Small intestine (tissue), 7 donors: ENCODE measurements around the gene HPSE. TPM values are rescaled to one million over a fixed set of nuclear protein-coding genes. Genes with fewer than 3 reads are reported as not detected.
"Not testable (repeated sequence)": the region's sequence is repeated elsewhere in the genome, so short reads cannot be mapped to it uniquely, and the experiment has no call there.

Source experiments
- DNase-seq, 2 donors: peaks; one replicate each; pipeline versions ENCODE4 v3.0.0 to v3.0.0-alpha.2; 2013
- FAIRE-seq: peaks from 2 replicates; lab custom pipeline; 2012; peaks lifted over from hg19 to GRCh38; lab: Jason Lieb, UNC
- H3K27ac ChIP-seq, 3 donors: one replicate each; pipeline ENCODE4 v1.5.1; 2013; ENCODE audit warnings: low read length in 2 of 3, mild to moderate bottlenecking in 2 of 3, control low read depth in 1 of 3, inconsistent platforms in 1 of 3, low read depth in 1 of 3, moderate library complexity in 1 of 3
- H3K27me3 ChIP-seq, 3 donors: one replicate each; pipeline ENCODE4 v1.6.1; 2013; ENCODE audit warnings: low read length in 3 of 3, inconsistent platforms in 1 of 3; ENCODE audit not compliant: control insufficient read depth in 3 of 3, insufficient read depth in 3 of 3
- H3K36me3 ChIP-seq, 3 donors: one replicate each; pipeline ENCODE4 v1.6.1; 2013; ENCODE audit warnings: low read length in 3 of 3, inconsistent platforms in 1 of 3, low read depth in 1 of 3, mild to moderate bottlenecking in 1 of 3, moderate library complexity in 1 of 3; ENCODE audit not compliant: control insufficient read depth in 3 of 3, insufficient read depth in 2 of 3
- H3K4me1 ChIP-seq, 3 donors: one replicate each; pipeline ENCODE4 v1.6.1; 2013; ENCODE audit warnings: low read length in 2 of 3, inconsistent platforms in 1 of 3, low read depth in 1 of 3, mild to moderate bottlenecking in 1 of 3, moderate library complexity in 1 of 3; ENCODE audit not compliant: control insufficient read depth in 3 of 3, insufficient read depth in 2 of 3
- H3K4me3 ChIP-seq, 3 donors: one replicate each; pipeline ENCODE4 v1.5.1; 2013; ENCODE audit warnings: low read length in 3 of 3, control low read depth in 1 of 3, inconsistent platforms in 1 of 3, low read depth in 1 of 3, mild to moderate bottlenecking in 1 of 3, moderate library complexity in 1 of 3
- H3K9me3 ChIP-seq, 2 donors: one replicate each; pipeline ENCODE4 v1.6.1; 2013; ENCODE audit warnings: low read depth in 1 of 2, low read length in 1 of 2; ENCODE audit not compliant: control insufficient read depth in 2 of 2, insufficient read depth in 1 of 2
- WGBS, 3 donors: extraction: QIAGEN DNeasy Blood & Tissue Kit; methylation state at CpG; one replicate each; pipeline ENCODE4 v1.1.7; 2013; 5-methylcytosine and 5-hydroxymethylcytosine counted together
- polyA plus RNA-seq, 4 donors: library from polyadenylated mRNA; stranded (reverse) in 3 of 4; unstranded in 1 of 4; fragments of 200-250 nt in 3 of 4; fragments of 120-200 nt in 1 of 4; gene quantifications; one replicate each; pipeline versions ENCODE4 v1.2.1 to v1.2.3, GENCODE V29; 2013
- donor health status: healthy with polysubstance abuse.
- donor health status: control.
- donor health status: control.
- donor health status: Bipolar disorder and iron deficiency.
- donor health status: healthy.

HPSE gene
- polyA plus RNA-seq, 4 donors, result 0.45 to 2.5 (median 1.7) TPM

DNA sequence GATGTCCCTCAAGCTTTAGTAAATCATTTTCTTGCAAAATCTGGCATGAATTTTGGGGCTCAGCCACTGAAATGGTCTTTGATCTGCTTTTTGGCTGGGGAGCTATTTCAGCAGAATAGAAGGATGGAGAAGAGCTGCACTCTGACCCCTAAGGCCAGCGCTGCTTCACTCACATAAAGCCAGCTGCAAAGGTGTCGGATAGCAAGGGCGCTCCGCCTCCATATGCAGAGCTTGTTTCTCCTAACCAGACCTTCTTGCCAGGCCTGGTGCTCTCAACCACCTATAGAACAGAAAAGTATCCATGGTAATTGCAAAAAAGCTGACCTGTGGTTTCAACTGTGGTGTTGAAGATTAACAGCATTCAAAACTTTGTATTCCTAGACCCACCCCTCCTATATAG is 26.0 kb downstream of the HPSE start:
- no peaks in the 10 kb centered on the region for H3K27me3 ChIP-seq
- H3K27ac ChIP-seq, result no peak overlapping the region
- no peaks in the 10 kb centered on the region for H3K9me3 ChIP-seq
- H3K36me3 ChIP-seq, result no peaks in the 10 kb centered on the region
- H3K4me1 ChIP-seq, result no peaks in the 10 kb centered on the region
- H3K4me3 ChIP-seq, result no peak overlapping the region
- WGBS, 3 donors, result 80 to 88% (median 87%) methylated on average over 4 of the region's 4 CpGs
- no peak for DNase-seq
- no peak for FAIRE-seq

DNA sequence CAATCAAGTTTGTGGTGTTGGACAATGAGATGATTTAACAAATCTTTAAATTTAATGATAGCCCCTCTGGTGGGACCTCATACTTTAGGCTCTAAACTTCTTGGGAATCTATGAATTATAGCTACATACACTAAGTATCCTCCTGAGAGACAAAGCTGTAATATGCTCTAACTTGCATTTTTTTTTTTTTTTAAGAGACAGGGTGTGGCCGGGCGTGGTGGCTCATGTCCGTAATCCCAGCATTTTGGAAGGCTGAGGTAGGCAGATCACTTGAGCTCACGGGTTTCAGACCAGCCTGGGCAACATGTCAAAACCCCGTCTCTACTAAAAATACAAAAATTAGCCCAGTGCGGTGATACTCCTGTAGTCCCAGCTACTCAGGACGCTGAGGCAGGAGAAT is 26.7 kb downstream of the HPSE start:
- H3K4me1 ChIP-seq, result no peaks in the 10 kb centered on the region
- H3K27me3 ChIP-seq, result no peaks in the 10 kb centered on the region
- no peak overlapping the region for H3K4me3 ChIP-seq
- no peak for FAIRE-seq
- no peaks in the 10 kb centered on the region for H3K36me3 ChIP-seq
- DNase-seq, result no peak
- H3K9me3 ChIP-seq, result no peaks in the 10 kb centered on the region
- WGBS, 3 donors, result 77 to 82% (median 78%) methylated on average over 7 of the region's 7 CpGs
- H3K27ac ChIP-seq, result no peak overlapping the region

- H3K27ac ChIP-seq, result no peak overlapping the region
- FAIRE-seq (no peak), DNase-seq (no peak)
- no peaks in the 10 kb centered on the region for H3K9me3 ChIP-seq
- WGBS, 3 donors, result 94 to 100% (median 94%) methylated on average over 2 of the region's 2 CpGs
- H3K4me3 ChIP-seq, result no peak overlapping the region
- no peaks in the 10 kb centered on the region for H3K27me3 ChIP-seq
- no peaks in the 10 kb centered on the region for H3K4me1 ChIP-seq
- peaks cover 0 to 2% (median 0%) of the 10 kb centered on the region in 3 donors for H3K36me3 ChIP-seq
Observed at GRCh38 chr4:83305187-83305586, 29.5 kb downstream of the HPSE start.

DNA sequence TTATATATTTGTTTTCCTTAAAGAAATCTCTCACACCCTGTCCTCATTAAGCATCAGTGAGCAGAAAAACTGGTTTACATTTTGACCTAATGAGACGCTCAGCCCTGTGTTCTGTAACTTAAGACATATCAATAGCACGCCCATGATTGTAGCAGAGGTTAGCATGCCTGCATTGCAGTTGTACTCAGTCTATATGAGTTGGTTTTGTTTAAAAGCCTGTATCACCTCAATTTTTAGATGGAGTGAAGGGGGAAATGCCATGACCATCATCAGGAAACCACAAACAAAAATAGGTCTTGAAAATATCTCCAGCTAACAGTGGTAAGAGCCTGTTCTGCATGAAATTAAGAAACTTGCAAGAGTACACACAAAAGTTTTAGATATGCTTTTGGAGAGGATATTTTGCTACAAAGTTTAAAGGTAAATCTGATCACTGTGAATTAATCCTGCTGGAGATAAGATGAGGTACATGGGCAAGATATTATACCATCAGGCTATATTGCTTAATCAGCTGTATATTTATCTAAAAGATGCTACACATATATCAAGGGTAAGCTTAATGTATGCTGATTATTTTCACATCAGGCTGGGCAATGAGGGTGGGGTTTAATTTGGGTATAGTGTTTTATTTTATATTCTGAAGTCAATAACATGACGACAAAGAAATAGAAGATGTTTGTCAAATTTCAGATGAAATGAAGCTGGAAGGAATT is 36.9 kb downstream of the HPSE start:
- peak in 1 of 2 donors; percentile 12 for DNase-seq
- Histone ChIP-seq H3K36me3 (peaks cover 0 to 2% (median 0%) of the 10 kb centered on the region in 3 donors), H3K4me1 (no peaks in the 10 kb centered on the region), H3K27ac (no peak overlapping the region), H3K4me3 (no peak overlapping the region), H3K27me3 (no peaks in the 10 kb centered on the region), H3K9me3 (no peaks in the 10 kb centered on the region)
- FAIRE-seq, result no peak
- 68 to 83% (median 74%) methylated on average over 3 of the region's 3 CpGs for WGBS, 3 donors

GRCh38 chr4:83293305-83294046 is 41.2 kb downstream of the HPSE start:
- H3K27ac ChIP-seq, result no peak overlapping the region
- no peak overlapping the region for H3K4me3 ChIP-seq
- WGBS, 3 donors, result 76 to 80% (median 78%) methylated on average over 8 of the region's 8 CpGs
- H3K4me1 ChIP-seq, result no peaks in the 10 kb centered on the region
- no peaks in the 10 kb centered on the region for H3K27me3 ChIP-seq
- FAIRE-seq (no peak), DNase-seq (no peak)
- H3K36me3 ChIP-seq, result no peaks in the 10 kb centered on the region
- H3K9me3 ChIP-seq, result peaks cover 0 to 8% of the 10 kb centered on the region in 2 donors

DNA sequence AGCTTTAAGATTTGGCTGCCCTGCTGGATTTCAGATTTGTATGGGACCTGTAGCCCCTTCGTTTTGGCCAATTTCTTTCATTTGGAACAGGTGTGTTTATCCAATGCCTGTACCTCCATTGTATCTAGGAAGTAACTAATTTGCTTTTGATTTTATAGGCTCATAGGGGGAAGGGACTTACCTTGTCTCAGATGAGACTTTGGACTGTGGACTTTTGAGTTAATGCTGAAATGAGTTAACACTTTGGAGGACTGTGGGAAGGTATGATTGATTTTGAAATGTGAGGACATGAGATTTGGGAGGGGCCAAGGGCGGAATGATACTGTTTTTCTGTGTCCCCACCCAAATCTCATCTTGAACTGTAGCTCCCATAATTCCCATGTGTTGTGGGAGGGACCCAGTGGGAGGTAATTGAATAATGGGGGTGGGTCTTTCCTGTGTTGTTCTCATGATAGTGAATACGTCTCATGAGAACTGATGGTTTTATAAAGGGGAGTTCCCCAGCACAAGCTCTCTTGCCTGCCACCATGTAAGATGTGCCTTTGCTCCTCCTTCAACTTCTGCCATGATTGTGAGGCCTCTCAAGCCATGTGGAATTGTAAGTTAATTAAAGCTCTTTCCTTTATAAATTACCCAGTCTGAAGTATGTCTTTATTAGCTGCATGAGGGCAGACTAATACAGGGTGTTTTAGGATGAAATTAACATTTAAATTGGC is 44.4 kb downstream of the HPSE start:
- H3K36me3 ChIP-seq, FAIRE-seq, H3K27ac ChIP-seq, H3K9me3 ChIP-seq, H3K27me3 ChIP-seq, H3K4me3 ChIP-seq, H3K4me1 ChIP-seq: not testable (repeated sequence)
- WGBS, 3 donors, result 58 to 74% (median 64%) methylated on average over 3 of the region's 3 CpGs
- peak in 1 of 2 donors; percentile 58 for DNase-seq

- WGBS, 3 donors, result 28 to 42% (median 28%) methylated on average over 1 of the region's 1 CpG
- not testable (repeated sequence) for H3K36me3 ChIP-seq, FAIRE-seq, H3K4me3 ChIP-seq, H3K27me3 ChIP-seq, H3K9me3 ChIP-seq, H3K4me1 ChIP-seq, H3K27ac ChIP-seq, DNase-seq
Observed at GRCh38 chr4:83288381-83288780, 46.3 kb downstream of the HPSE start.

- DNase-seq, result peak in 1 of 2 donors; percentile 54
- WGBS, 3 donors, result 0 to 1% (median 0%) methylated on average over 9 of the region's 9 CpGs
- H3K9me3 ChIP-seq, result no peaks in the 10 kb centered on the region
- H3K36me3 ChIP-seq, result no peaks in the 10 kb centered on the region
- no peak for FAIRE-seq
- H3K27ac ChIP-seq, result peak overlapping the region in 2 of 3 donors; percentile 62 to 99
- H3K4me3 ChIP-seq, result peak overlapping the region; percentile 58 to 81 (median 65)
- H3K4me1 ChIP-seq, result peaks cover 0 to 10% (median 3%) of the 10 kb centered on the region in 3 donors
- no peaks in the 10 kb centered on the region for H3K27me3 ChIP-seq
Observed at GRCh38 chr4:83285055-83285407, 49.6 kb downstream of the HPSE start.
